Hippocampal formation (tissue), 2 donors: ENCODE data around the gene FBXO47.

Source experiments
- DNase-seq, 2 donors: peaks; one replicate each; lab custom pipeline; 2025; lab: John Stamatoyannopoulos, UW

The FBXO47 gene, protein sequence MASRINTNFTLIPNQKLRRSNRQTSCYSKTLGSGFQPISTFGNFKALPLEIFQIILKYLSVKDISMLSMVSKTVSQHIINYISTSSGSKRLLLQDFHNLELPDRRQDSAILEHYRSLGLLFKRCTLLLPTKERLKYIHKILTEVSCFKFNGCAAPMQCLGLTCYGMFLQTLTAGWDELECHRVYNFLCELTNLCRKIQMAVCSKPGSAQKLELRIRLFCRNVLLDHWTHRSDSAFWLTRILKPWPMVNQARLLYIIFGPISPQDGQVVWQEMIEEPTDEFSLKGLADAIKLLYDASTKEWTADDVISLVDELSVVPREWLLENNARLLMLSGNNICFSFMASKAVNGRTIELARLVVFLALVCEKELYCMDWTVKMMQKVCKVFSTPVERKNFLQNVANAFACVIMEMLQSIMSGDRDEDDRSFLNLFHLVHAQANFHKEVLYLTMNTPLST

DNA sequence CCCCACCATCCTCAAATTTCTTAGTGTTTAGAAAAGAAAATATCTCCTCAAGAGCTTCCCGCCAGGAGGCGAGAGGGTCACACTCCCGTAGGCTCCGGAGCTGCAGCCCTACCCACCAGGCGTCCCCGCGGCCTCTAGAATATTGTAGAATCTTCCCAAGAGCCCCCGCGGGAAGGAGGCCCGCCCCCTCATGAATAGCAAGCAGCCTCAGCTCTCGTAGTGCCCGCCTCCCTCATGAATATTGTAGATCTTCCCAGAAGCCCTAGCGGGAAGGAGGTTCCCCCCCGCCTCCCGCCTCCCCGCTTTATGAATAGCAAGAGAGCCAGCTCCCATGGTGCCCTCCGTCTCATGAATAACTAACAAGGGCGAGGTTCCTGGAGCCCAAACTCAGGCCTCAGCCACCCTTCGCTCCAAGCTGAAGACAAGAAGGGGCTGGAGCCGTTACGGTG is at the start of gene FBXO47:
FBXO47 (minus strand) TSS at position 114 of the 449 bp plus-strand sequence. CDS start 4,378 bp downstream, outside the sequence.
- peak; percentile 69 to 82 for DNase-seq

DNA sequence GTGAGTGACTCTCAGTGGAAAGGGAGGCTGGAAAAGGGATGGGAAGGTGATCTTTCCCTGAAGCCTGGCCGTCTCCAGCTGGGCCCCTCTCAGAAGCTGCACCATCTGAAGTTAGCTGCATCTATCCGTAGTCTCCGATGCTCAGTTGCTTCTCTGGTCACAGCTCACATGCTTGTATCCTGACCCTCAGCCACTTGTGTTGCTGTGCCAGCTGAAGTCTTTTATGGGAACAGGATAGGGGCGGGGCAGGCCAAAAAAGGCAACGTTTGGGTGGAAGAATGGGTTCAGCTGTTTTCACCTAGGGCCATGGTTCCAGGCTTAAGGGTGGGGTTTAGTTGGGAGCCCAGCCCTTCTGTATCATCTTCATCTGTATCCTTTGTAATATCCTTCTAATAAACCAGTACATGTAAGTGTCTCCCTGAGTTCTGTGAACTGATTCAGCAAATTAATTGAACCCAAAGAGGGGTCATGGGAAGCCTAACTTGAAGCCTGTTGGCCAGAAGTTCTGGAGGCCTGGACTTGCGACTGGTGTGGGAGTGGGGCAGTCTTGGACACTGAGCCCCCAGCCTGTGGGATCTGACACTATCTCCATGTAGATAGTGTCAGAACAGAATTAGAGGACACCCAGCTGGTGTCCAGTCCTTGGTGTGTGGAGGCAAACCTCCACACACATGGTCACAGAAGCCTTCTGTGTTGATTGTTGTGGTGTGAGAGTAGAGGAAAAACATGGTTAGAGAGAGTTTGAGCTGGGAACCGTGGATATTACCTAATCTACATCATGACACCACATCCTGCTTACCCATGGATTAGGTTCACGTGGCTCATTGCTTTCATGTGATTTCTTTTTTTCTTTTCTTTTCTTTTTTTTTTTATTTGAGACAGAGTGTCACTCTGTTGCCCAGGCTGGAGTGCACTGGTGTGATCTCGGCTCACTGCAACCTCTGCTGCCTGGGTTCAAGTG is 49.3 kb upstream of the FBXO47 start:
- no peak for DNase-seq

DNA sequence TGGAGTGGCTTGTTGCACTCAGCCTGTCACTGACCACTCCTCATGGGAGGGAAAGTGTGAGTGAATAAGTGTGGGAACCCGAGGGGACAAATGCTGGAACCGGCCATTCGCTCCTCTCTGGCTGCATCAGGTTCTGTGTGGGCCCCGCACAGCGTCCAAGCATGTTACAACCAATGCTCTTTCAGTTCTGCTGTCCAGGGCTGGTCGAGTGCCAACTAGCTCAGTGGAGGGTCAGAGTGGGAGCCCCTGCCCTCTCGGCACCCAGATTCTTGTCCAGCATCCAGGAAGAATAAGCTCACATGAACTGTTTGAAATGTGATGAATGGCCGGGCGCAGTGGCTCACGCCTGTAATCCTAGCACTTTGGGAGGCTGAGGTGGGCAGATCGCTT is 48.3 kb upstream of the FBXO47 start:
- no peak for DNase-seq

DNA sequence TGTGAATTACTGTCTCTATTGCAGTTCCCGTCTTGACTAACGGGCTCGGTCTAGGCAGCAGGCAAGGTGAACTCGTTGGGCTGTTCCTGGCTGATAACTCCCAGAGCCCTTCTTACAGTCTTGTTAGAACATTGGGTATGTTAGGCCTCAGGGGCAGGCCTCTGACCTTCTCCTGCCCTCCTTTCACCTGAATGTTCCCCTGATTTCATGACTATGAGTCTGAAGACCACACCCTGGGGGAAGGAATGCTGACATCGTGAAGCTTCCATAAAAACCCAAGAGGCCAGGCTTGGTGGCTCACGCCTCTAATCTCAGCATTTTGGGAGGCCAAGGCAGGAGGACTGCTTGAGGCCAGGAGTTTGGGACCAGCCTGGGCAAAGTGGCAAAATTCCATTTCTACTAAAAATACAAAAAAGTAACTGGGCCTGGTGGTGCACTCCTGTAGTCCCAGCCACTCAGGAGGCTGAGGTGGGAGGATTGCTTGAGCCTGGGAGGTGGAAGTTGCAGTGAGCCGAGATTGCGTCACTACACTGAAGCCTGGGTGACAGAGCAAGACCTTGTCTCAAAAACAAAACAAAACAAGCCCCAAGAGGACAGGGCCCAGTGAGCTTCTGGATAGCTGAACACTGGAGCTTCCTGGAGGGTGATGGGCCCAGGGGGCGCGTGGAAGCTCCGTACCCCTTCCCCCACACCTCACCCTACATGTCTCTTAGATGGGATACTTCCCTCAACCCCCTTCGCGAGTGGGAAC is 47.8 kb upstream of the FBXO47 start:
- DNase-seq: no peak

DNA sequence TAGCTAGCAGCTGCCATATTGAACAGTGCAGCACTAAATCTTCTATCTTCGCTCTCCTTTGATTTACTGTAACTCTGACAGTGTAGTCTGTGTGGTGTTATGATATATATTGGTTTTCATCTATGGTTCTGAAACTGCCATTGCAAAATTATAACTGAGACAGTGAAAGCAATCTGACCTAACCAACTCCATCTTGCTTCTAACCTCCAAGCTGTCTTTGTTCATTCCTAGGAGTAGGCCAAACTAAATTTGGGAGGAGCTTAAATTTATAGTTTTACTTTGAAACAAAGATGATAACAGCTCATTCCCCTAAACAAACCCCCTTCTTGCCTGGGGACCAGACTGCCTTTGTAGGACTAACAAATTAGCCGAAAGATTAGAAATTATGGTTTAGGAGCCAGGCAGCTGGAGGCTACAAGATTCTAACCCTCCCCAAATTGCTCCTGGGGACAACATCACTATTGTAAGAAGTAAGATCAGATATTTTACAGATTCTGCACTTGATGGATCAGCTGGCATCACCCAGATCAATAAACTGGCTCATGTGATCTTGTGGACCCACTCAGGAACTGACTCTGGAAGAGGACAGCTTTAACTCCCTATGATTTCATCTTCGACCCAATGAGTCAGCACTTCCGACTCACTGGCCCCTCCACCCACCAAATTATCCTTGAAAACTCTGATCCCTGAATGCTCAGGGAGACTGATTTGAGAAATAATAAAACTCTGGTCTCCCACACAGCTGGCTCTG is 47.0 kb upstream of the FBXO47 start:
- no peak for DNase-seq

DNA sequence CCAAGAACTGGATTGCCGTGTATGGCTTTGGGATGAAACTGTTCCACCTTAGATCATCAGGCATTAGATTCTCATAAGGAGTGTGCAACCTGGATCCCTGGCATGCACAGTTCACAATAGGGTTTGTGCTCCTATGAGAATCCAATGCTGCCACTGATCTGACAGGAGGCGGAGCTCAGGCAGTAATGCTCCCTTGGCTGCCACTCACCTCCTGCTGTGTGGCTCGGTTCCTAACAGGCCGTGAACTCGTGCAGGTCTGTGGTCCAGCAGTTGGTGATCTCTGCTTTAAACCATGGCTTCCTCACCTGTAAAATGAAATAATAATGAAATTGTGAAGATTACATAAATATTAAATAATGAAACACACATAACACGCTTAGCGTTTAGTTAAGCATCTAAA is 45.5 kb upstream of the FBXO47 start:
- DNase-seq: no peak

DNA sequence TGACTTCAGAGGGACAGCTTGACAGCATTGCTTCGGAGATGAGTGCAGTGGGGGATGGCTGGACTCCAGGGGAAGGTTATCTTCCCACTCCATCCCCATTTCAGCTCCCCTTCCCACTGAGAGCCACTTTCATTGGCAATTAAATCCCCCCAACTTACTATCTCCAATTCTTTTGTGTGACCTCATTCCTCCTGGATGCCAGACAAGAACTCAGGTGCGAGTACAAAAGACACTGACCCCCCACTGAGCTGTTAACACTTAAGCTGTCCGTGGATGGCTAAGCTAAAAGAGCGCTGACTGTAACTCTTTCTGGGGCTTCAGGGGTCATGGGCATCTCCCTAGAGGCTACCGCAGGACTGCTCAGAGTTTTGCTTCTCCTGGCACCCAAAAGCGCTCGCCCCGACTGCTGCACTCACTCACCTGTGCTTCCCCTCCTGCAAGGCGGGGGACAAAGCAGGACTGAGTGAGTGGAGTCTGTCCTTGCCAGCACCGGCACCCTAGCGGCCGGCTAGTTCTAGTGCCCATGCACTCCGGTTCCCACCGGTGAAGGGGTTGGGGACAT is 44.8 kb upstream of the FBXO47 start:
- no peak for DNase-seq

DNA sequence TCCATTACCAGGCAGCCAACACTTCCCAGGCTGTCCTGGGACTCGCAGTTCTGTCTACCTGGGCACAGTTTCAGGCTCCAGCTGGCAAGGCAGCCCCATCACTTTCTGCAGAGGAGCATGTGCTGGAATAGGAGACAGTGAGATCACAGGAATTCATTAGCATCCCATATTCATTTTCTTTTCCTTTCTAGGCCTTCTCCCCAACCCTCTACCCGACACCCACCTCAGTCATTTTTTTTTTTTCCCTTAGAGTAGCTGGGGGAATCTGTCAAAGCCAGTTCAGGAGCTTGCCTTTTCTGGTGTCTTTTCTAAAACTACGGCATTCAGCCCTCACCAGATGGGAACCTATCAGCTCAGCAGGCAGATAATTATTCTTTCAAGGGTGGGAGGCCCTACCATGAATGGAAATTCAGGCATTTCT is 42.4 kb upstream of the FBXO47 start:
- DNase-seq: peak in 1 of 2 donors; percentile 32

DNA sequence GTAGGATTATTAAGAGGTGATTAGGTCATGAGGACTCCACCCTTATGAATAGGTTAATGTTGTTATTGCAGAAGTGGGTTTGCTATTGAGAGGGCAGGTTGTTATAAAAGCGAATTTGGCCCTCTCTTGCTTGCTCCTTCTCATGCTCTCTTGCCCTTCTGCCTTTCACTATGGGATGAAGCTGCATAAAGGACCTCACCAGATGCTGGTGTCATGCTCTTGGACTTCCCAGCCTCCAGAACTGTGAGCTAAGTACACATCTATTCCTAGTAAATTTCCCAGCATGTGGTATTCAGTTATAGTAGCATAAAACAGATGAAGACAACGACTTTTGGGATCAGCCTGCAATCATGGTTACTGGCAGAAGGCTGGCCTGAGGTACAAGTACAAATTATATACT is 41.4 kb upstream of the FBXO47 start:
- no peak for DNase-seq

DNA sequence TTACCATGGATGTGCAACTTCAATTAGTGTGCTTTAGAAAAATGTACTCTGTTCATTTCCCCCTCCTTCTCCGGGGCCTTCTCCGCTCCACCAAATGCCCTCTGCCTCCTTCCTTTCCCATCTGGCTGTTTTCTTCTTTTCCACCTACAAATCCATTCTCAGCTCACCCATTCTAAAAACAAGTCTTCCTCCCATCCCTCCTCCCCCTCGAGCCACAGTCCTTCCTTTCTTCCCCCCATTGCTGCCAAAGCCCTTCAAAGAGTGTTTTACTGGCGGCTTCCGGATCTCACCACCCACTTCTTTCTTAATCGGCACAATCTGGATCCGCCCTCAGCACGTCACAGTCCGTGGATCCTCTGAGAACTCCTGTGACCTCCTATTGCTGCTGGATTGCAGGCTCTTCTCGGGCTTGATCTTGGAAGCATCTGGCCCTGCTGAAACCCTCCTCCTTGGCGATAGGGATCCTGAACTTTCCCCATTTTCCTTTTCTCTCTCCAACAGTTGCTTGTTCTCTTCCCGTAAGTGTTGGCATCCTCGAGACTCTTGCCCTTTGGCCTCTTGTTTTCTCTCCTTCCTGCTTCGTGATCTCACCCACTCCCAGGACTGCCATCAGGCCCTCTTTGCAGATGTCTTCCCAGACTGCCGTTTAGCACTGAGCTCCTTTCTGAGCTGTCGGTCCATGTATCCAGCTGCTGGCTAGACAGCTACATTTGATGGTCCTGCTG is 36.0 kb upstream of the FBXO47 start:
- no peak for DNase-seq

DNA sequence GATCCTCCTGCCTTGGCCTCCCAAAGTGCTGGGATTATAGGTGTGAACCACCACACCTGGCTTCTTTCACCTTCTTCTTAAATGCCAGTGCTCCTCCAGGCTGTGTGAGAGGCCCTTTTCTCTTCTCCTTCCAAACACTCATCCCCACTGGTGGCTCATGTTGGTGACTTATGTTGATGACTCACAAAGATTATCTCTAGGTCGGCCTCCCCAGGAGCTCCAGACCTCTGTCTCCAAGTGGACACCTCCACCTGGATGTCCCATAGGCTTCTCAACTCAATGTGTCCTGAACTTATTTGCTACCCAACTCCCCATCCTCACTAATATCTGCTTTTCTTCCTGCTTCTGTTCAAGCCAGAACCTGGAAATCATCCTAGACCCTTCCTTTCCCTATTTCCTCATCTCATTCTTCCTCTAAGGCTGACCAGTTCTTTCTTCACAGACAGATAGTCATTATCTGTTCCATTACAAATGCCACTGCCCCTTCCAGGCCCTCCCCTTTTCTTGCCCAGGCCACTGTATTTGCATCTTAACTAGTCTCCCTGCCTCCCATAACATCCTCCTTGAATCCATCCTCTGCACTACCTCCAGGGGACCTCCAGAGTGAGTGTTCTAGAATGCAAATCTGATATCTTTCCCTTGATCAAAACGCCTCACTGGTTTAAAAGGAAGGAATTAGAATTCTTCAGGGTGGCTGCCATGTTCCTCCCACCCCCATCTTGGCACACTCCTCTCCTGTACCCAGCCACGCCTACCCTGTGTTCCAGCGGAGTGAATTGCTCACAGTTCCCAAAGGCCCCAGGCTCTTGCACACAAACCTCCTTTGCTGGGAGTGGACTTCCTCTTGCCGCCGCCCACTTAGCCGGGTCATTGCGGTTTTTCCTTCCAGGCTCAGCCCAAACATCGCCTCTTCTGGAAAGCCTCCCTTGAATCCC is 34.8 kb upstream of the FBXO47 start:
- no peak for DNase-seq

DNA sequence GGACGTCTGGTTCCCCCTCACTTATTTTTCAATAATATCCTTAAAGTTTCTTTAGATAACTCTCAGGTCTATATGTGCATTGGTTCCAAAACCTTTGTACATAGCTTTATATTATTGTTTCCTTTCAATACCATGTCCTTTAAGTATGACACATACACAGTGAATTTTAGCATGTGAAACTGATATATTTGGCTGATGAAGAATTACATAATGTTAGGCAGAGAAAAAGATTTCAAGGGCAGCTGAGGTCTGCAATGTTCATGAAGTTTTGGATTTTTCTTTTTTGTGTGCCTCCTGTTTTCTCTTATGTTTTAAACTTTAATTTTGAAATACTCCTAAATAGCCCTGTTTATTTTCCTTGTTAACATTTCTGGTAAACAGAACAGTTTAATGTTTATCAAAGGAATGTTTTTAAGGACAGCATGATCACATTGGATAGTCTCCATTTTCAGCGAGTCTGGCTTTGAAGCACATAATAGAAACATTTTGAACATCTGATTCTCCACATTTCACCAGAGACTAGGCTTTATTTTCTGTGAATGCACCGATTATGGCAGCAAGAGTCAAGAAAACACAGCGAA is 32.9 kb upstream of the FBXO47 start:
- no peak for DNase-seq

DNA sequence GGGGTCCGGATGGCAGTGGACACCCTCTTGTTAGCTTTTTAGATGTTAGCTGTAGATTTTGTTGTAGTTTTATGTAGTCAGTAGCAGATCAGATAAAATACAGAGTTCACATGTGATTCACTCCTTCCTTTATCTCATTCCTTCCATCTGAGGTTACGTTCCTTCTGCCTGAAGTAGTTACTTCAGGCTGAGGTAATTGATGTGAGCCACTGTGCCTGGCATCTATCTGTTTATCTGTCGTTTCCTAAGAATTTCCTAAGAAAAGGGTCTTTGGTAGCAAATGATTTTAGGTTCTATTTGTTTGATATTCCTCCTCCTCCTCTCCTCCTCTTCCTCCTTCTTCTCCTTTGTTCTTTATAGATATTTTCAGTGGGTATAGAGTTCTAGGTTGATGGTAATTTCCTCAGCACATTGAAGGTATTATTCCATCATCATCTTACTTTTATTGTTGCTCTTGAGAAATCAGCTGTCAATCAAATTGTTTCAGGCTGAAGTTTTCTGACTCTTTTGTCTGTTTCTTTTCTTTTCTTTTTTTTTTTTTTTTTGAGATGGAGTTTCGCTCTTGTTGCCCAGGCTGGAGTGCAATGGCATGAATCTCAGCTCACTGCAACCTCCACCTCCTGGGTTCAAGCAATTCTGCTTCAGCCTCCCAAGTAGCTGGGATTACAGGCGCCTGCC is 29.6 kb upstream of the FBXO47 start:
- no peak for DNase-seq

DNA sequence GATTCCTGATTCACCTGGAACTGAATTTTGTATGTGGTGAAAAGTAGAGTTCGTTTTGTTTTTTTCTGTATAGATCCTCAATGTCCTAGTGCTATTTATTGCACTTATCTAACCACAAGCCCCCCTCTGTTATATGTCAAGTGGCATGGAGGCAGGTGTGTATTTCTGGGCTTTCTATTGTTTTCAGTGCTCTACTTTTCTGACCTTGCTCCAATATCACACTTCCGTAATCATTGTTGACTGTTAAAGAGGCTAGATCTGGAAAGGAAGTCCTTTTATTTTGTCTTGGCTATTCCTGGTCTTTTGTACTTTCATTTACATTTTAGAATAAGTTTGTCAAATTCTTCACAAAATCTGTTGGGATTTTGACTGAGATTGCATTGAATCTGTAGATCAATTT is 26.8 kb upstream of the FBXO47 start:
- DNase-seq: no peak

DNA sequence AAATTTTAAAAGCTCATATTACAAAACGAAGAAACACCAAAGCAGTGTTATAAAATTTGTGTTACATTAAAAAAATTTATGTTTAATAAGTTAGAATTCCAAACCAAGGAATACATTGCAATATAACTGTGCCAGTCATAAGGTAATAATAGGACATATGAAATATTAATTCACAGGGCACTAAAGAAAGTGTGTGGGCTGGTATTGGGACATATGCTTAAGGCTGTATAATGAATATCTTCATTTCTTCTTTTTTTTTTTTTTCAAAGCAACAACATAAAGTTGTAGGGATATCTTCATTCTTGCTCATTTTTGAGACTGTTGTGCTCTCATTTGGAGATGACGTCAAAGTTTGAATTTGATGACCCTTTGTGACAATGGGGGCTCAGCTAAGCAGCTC is 17.5 kb upstream of the FBXO47 start:
- no peak for DNase-seq

DNA sequence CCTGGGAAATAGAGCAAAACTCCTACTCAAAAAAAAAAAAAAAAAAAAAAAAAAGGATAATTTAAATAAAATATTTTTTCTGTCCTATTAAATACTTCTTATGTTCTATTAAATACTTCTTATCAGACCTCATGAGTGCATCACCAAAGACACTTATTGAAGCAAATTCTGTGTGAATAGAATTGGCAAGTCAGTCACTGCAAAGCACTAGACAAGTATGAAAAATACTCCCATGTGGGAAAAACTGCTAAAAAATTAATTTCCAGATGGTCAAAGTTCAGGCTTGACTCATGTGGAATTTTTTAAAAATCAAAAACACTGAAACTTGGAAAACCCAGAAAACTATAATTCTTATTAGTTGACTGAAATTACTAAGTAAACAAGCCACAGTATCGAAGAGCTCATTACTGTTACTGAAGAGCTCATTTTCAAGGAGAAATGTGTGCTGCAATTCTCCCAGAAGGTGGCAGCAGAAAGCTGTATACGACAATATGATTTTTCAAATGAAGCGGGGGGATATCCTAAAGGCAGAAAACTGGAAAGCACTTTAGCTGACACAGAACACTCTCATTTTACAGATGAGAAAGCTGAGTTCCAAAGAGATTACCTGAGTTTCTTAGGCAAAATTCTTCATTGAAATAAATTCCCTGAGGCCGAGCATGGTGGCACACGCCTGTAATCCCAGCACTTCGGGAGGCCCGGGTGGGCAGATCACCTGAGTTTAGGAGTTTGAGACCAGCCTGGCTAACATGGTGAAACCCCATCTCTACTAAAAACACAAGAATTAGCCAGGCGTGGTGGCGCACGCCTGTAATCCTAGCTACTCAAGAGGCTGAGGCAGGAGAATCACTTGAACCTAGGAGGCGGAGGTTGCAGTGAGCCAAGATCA is 15.9 kb upstream of the FBXO47 start:
- peak; percentile 19 to 53 for DNase-seq

DNA sequence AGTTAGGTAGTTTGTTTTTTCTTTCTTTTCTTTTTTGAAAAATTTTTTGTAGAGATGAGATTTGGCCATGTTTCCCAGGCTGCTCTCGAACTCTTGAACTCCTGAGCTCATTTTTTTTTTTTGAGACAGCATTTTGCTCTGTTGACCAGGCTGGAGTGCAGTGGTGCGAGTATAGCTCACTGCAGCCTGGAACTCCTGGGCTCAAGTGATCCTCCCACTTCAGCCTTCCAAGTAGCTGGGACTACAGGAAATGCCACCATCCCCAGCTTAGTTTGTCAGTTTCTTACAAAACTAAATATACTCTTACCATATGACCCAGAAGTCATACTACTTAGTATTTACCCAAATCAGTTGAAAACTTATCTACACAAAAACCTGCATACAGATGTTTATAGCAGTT is 14.4 kb upstream of the FBXO47 start:
- DNase-seq: no peak
